Measurements from ENCODE around the gene SH3BGRL2. TPM values are rescaled to one million over a fixed set of nuclear protein-coding genes. Genes with fewer than 3 reads are reported as not detected.
"Not testable (repeated sequence)": the region's sequence is repeated elsewhere in the genome, so short reads cannot be mapped to it uniquely, and the experiment has no call there.

The SH3BGRL2 gene
- total and polyA plus RNA-seq, 9 donors = 6.3 to 9.5 (median 8.2) TPM

DNA sequence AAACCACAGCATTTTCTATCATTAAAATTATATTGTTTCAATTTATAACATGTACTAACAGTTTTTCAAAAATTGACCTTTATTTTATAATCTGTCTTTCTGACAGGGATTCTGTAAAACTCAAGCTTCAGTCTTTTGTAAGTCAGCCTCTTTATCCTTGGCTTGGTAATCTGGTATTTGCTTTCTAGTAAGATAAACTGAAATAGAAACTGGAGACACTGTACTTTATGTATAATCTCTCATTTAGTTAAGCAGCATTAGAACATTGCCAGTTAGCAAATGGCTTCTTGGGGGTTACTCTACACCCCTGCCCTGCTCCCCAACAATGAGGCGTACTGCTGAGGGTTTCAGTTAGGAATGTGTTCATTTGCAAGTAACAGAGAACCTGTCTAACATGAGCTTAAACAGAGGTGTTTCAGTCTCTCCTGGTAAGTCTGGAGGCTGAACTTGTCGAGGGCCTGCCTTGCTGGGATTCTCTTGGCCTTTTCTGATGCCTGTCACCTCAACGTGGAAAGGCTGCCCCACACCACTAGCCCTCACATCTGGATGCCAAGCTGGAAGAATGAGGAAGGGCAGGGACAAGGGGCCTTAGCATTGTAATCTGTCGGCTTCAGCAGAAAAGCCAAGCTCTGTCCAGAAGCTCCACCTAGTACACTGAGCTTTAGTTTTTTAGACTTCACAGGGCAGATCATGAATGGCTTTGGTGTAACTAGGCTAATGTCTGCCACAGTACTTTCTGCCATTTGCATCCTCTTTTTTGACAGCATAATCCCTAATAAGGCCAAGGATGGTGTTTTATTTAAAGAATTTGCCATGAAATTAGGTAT is 34.8 kb downstream of the SH3BGRL2 start:
- Histone ChIP-seq H3K4me3 (ENCODE audit: low read length) (no peak overlapping the region), H3K9me3 (replicated peaks; ENCODE audit: control insufficient read depth, low read depth, low read length) (no peaks in the 10 kb centered on the region), H3K36me3 (ENCODE audit: control insufficient read depth, insufficient read depth, low read length) (no peaks in the 10 kb centered on the region), H3K4me1 (ENCODE audit: control insufficient read depth, insufficient read depth, low read length) (no peaks in the 10 kb centered on the region), H3K27ac (ENCODE audit: low read length) (no peak overlapping the region), H3K27me3 (ENCODE audit: control insufficient read depth, insufficient read depth, low read length) (no peaks in the 10 kb centered on the region)
- no CpG with 5 or more reads among the region's 4 CpGs for WGBS (ENCODE audit: insufficient coverage)
- DNase-seq = no peak

DNA sequence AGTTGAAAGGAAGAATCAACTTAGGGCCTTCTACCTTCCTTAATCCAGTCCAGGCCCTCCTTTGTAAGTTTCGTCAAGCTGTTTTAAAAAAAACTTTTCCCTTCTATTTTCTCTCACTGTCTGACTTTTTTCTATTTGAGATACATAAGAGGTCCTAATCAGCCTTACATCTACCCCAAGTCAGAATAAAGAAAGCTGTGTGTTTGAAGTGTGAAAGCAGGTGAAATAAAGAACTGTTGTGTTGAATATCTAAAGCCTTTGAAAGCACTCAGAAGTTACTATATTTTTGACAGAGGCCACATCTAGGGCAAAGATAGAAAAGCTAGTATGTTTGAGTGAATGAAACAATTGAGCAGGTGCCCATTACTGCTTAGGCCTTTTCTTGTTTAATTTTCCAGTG is 35.5 kb downstream of the SH3BGRL2 start:
- Histone ChIP-seq H3K27me3 (ENCODE audit: control insufficient read depth, insufficient read depth, low read length) (no peaks in the 10 kb centered on the region), H3K36me3 (ENCODE audit: control insufficient read depth, insufficient read depth, low read length) (no peaks in the 10 kb centered on the region), H3K4me3 (ENCODE audit: low read length) (no peak overlapping the region), H3K9me3 (replicated peaks; ENCODE audit: control insufficient read depth, low read depth, low read length) (no peaks in the 10 kb centered on the region), H3K27ac (ENCODE audit: low read length) (no peak overlapping the region), H3K4me1 (ENCODE audit: control insufficient read depth, insufficient read depth, low read length) (no peaks in the 10 kb centered on the region)
- WGBS (ENCODE audit: insufficient coverage) = no CpG with 5 or more reads among the region's 1 CpG
- DNase-seq = no peak

DNA sequence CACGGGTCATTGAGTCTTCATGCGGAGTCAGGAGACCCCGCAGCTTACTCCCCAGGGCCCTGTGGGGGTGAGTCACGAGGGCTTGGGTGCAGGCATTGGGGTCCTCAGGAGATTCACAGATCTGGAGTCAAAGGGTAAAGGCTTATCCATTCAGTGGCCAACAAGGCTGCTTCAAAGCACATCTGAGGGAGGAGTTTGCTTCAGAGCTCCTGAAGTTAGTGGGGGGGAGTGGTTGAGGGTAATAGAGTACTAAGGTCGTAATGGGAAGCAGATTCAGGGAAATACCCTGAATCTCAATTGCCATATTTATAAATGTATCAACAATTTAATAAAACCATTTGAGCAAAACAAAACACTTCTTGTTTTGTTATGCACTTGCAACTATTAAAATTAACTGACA is 37.3 kb downstream of the SH3BGRL2 start:
- DNase-seq = no peak
- Histone ChIP-seq H3K27me3 (ENCODE audit: control insufficient read depth, insufficient read depth, low read length) (no peaks in the 10 kb centered on the region), H3K9me3 (replicated peaks; ENCODE audit: control insufficient read depth, low read depth, low read length) (no peaks in the 10 kb centered on the region), H3K36me3 (ENCODE audit: control insufficient read depth, insufficient read depth, low read length) (no peaks in the 10 kb centered on the region), H3K4me1 (ENCODE audit: control insufficient read depth, insufficient read depth, low read length) (no peaks in the 10 kb centered on the region), H3K4me3 (ENCODE audit: low read length) (no peak overlapping the region), H3K27ac (ENCODE audit: low read length) (no peak overlapping the region)
- 53% methylated on average over 3 of the region's 5 CpGs for WGBS (ENCODE audit: insufficient coverage)

DNA sequence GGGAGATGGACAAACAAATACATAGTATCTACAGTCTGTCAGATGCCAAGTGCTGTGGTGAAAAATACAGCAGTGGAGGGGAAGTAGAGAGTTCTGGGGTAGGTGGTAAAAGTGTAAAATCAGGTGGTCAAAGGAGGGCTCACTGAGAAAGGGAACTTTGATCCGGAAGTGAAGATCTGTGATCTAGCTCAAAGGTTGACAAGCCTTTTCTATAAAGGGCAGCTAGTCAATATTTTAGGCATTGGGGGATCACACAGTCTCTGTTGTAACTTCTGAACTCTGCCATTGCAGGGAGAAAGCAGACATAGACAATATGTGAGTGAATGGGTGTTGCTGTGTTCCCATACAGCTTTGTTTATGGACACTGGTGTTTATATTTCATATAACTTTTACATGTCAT is 38.6 kb downstream of the SH3BGRL2 start:
- H3K27ac ChIP-seq (ENCODE audit: low read length) = no peak overlapping the region
- DNase-seq = no peak

DNA sequence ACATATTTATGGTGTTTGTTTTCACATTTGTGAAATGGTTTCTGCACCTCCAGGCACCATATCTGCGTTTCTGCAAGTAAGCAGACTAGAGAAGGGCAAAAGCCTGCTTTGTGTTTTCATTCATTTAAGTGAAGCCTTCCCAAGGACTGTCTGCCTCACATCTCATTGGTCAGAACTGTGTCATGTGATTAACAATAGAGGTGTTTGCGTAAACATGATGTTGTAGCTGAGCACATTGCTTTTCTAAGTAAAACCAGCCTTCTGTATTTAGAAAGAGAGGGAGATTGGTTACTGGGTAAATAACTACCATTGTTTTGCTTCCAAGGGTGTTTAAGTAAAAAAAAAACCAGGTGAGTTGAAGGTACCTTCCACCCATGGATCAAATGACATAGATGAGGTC is 39.7 kb downstream of the SH3BGRL2 start:
- H3K27ac ChIP-seq (ENCODE audit: low read length) = no peak overlapping the region
- H3K36me3 ChIP-seq (ENCODE audit: control insufficient read depth, insufficient read depth, low read length) = no peaks in the 10 kb centered on the region
- no CpG with 5 or more reads among the region's 2 CpGs for WGBS (ENCODE audit: insufficient coverage)
- H3K4me3 ChIP-seq (ENCODE audit: low read length) = no peak overlapping the region
- H3K27me3 ChIP-seq (ENCODE audit: control insufficient read depth, insufficient read depth, low read length) = no peaks in the 10 kb centered on the region
- no peak for DNase-seq
- no peaks in the 10 kb centered on the region for H3K4me1 ChIP-seq (ENCODE audit: control insufficient read depth, insufficient read depth, low read length)
- no peaks in the 10 kb centered on the region for H3K9me3 ChIP-seq (replicated peaks; ENCODE audit: control insufficient read depth, low read depth, low read length)

More for the DNA sequence above, 38.6 kb downstream of the SH3BGRL2 start:
- WGBS (ENCODE audit: insufficient coverage) = no CpG with 5 or more reads among the region's 1 CpG
- Histone ChIP-seq H3K36me3 (ENCODE audit: control insufficient read depth, insufficient read depth, low read length) (no peaks in the 10 kb centered on the region), H3K4me3 (ENCODE audit: low read length) (no peak overlapping the region), H3K27me3 (ENCODE audit: control insufficient read depth, insufficient read depth, low read length) (no peaks in the 10 kb centered on the region), H3K9me3 (replicated peaks; ENCODE audit: control insufficient read depth, low read depth, low read length) (no peaks in the 10 kb centered on the region), H3K4me1 (ENCODE audit: control insufficient read depth, insufficient read depth, low read length) (no peaks in the 10 kb centered on the region)

DNA sequence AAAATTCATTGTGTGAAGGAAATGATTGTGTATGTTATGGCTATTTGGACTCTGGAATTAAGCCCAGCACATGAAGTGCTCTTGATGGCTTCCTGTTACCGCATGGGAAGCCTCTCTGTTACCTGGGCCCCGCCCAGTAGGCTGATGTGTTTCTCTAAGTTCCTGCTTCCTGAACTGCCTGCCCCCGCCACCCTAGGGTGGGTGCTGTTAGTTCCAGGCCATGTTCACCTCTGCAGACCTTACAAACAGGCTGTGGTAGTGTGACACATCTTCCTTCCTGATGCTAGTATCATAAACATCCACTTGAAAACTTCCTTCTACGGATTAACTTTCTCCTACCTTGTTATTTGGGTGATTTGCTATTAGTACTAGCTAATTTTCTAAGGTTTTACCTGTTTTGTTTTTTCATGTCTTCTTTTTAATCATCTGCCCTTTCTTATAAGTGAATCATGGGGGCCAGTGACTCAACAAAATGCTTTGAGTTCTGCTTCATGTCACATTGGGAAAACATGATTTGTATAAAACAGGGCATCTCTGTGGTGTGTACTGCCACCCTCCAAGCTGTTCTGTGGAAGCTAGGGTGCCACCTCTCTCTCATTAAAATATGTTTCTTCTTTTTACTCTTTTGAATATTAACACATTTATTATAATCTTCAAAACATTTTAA is 40.6 kb downstream of the SH3BGRL2 start:
- no peak overlapping the region for H3K27ac ChIP-seq (ENCODE audit: low read length)
- H3K4me3 ChIP-seq (ENCODE audit: low read length) = no peak overlapping the region
- H3K36me3 ChIP-seq (ENCODE audit: control insufficient read depth, insufficient read depth, low read length) = no peaks in the 10 kb centered on the region
- no peaks in the 10 kb centered on the region for H3K9me3 ChIP-seq (replicated peaks; ENCODE audit: control insufficient read depth, low read depth, low read length)
- no peak for DNase-seq
- no peaks in the 10 kb centered on the region for H3K4me1 ChIP-seq (ENCODE audit: control insufficient read depth, insufficient read depth, low read length)
- H3K27me3 ChIP-seq (ENCODE audit: control insufficient read depth, insufficient read depth, low read length) = no peaks in the 10 kb centered on the region
- 56% methylated on average over 2 of the region's 4 CpGs for WGBS (ENCODE audit: insufficient coverage)

DNA sequence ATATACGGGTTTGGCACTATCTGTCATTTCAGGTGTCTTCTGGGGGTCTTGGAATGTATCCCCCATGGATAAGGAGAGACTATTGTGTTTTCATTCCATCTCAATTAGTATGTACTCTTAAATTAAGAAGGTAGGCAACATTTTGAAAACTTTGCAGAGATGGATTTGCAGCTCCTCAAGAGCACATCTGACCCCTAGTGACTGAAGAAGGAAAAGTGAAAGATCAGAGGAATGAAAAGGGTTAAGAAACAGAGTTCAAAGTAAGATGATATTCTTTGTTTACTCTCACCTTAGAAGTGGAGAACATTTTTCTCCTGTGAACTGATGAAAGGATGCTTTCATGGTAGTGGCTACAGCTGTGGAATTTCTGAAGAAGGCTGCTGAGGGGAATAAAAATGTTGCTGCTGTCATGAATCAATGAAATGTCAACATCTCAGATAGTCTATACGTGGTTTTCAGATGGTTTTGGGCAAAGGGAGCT is 41.5 kb downstream of the SH3BGRL2 start:
- DNase-seq = no peak
- Histone ChIP-seq H3K4me3 (ENCODE audit: low read length) (no peak overlapping the region), H3K9me3 (replicated peaks; ENCODE audit: control insufficient read depth, low read depth, low read length) (no peaks in the 10 kb centered on the region), H3K36me3 (ENCODE audit: control insufficient read depth, insufficient read depth, low read length) (no peaks in the 10 kb centered on the region), H3K4me1 (ENCODE audit: control insufficient read depth, insufficient read depth, low read length) (no peaks in the 10 kb centered on the region), H3K27me3 (ENCODE audit: control insufficient read depth, insufficient read depth, low read length) (no peaks in the 10 kb centered on the region), H3K27ac (ENCODE audit: low read length) (no peak overlapping the region)
- WGBS (ENCODE audit: insufficient coverage) = no CpG with 5 or more reads among the region's 2 CpGs

DNA sequence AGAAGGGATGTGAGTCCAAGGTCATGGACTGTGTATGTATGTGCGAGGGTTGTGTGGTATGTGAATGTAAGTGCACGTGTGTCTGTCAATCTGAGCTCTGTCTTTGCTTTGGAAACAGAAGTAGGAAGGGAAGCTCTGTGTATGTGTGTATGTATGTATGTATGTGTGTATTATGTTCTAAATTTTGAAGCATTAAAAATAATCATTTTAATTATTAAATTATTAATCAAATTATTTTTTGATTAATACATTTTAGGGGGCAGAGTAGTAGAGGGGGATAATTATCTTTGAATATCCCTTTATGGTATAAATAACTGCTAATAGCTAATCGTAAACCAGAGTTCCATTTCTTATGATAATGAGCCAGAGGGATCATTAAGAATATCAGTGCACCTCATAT is 42.8 kb downstream of the SH3BGRL2 start:
- Histone ChIP-seq H3K36me3 (ENCODE audit: control insufficient read depth, insufficient read depth, low read length) (no peaks in the 10 kb centered on the region), H3K27me3 (ENCODE audit: control insufficient read depth, insufficient read depth, low read length) (no peaks in the 10 kb centered on the region), H3K4me1 (ENCODE audit: control insufficient read depth, insufficient read depth, low read length) (no peaks in the 10 kb centered on the region), H3K9me3 (replicated peaks; ENCODE audit: control insufficient read depth, low read depth, low read length) (no peaks in the 10 kb centered on the region), H3K27ac (ENCODE audit: low read length) (no peak overlapping the region), H3K4me3 (ENCODE audit: low read length) (no peak overlapping the region)
- peak; percentile 22 for DNase-seq
- WGBS (ENCODE audit: insufficient coverage) = 83% methylated on average over 2 of the region's 3 CpGs

- 100% methylated on average over 2 of the region's 8 CpGs for WGBS (ENCODE audit: insufficient coverage)
- DNase-seq = no peak
- H3K4me3 ChIP-seq (ENCODE audit: low read length) = no peak overlapping the region
- no peaks in the 10 kb centered on the region for H3K4me1 ChIP-seq (ENCODE audit: control insufficient read depth, insufficient read depth, low read length)
- no peaks in the 10 kb centered on the region for H3K36me3 ChIP-seq (ENCODE audit: control insufficient read depth, insufficient read depth, low read length)
- no peaks in the 10 kb centered on the region for H3K27me3 ChIP-seq (ENCODE audit: control insufficient read depth, insufficient read depth, low read length)
- H3K27ac ChIP-seq (ENCODE audit: low read length) = no peak overlapping the region
- H3K9me3 ChIP-seq (replicated peaks; ENCODE audit: control insufficient read depth, low read depth, low read length) = no peaks in the 10 kb centered on the region
These were observed 45.9 kb downstream of the SH3BGRL2 start for GRCh38 chr6:79676785-79677736.

DNA sequence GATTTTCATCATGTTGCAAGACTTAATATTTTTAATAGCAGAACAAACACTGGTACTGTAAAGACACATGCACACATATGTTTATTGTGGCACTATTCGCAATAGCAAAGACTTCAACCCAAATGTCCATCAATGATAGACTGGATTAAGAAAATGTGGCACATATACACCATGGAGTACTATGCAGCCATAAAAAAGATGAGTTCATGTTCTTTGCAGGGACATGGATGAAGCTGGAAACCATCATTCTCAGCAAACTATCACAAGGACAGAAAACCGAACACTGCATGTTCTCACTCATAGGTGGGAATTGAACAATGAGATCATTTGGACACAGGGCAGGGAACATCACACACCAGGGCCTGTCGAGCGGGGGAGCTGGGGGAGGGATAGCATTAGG is 51.6 kb downstream of the SH3BGRL2 start:
- H3K27me3 ChIP-seq (ENCODE audit: control insufficient read depth, insufficient read depth, low read length); H3K4me1 ChIP-seq (ENCODE audit: control insufficient read depth, insufficient read depth, low read length); DNase-seq; H3K9me3 ChIP-seq (replicated peaks; ENCODE audit: control insufficient read depth, low read depth, low read length); H3K36me3 ChIP-seq (ENCODE audit: control insufficient read depth, insufficient read depth, low read length); H3K4me3 ChIP-seq (ENCODE audit: low read length); H3K27ac ChIP-seq (ENCODE audit: low read length): not testable (repeated sequence)
- WGBS (ENCODE audit: insufficient coverage) = no CpG with 5 or more reads among the region's 4 CpGs

Data from muscle of leg (tissue), 11 donors.